Stromal cell of bone marrow (primary cell): ENCODE data around the gene PXMP2.
"Not testable (repeated sequence)": the region's sequence is repeated elsewhere in the genome, so short reads cannot be mapped to it uniquely, and the experiment has no call there.

Experiments
- DNase-seq: peaks from one replicate; pipeline ENCODE4 v3.0.0-alpha.2; 2012; ENCODE audit warnings: low read depth

The PXMP2 gene

GRCh38 chr12:132753670-132754069 is 66.3 kb downstream of the PXMP2 start:
- DNase-seq: not testable (repeated sequence)

- DNase-seq: no peak
Observed at GRCh38 chr12:132754160-132754932, 67.0 kb downstream of the PXMP2 start.
